ENCODE results near the gene ARMC8.

Gene ARMC8

DNA sequence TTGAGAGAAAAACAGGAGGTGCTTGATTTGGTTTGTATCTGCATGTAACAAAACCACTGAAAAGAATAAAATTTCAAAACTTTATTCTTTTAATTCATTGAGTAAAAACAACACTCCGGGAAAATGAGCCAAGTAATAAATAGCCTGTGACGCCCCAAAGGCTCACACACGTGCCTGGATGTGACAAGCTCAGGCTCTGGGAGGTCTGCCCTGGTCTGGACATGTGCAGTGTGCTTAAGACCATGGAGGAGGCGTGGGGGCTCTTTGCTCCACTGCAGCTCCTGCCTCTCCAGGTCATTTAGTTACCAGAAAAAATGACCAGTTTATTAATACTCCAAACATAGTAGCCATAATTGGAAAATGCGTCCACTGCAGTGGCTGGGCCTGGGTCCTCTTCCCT, 151.1 kb downstream of the ARMC8 start:
- TF ChIP-seq, protein P1, sequence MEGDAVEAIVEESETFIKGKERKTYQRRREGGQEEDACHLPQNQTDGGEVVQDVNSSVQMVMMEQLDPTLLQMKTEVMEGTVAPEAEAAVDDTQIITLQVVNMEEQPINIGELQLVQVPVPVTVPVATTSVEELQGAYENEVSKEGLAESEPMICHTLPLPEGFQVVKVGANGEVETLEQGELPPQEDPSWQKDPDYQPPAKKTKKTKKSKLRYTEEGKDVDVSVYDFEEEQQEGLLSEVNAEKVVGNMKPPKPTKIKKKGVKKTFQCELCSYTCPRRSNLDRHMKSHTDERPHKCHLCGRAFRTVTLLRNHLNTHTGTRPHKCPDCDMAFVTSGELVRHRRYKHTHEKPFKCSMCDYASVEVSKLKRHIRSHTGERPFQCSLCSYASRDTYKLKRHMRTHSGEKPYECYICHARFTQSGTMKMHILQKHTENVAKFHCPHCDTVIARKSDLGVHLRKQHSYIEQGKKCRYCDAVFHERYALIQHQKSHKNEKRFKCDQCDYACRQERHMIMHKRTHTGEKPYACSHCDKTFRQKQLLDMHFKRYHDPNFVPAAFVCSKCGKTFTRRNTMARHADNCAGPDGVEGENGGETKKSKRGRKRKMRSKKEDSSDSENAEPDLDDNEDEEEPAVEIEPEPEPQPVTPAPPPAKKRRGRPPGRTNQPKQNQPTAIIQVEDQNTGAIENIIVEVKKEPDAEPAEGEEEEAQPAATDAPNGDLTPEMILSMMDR (IDR thresholded peaks at IDR 0.05): no peak
- DNase-seq (ENCODE audit: low spot score): no peak
- Histone ChIP-seq H3K4me3 (no peak overlapping the region), H3K27ac (no peak overlapping the region)

DNA sequence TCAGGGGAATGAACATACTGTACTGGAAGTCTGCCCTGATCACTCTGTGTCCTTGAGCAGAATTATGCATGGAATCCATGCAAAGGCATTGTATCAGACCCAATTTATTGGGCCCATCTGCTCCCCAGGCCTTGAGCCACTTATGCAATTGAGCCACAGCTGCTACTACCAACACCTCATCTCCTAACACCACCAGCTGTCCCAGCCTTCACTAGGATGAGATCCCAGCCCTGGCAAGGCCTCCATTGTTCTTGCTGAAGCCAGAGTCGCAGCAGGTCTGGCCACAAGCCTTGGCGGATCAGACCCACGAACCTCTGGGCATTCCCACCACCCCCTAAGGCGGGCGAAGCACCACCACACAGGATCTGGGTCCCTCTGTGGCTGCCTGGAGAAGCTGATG, 151.7 kb downstream of the ARMC8 start:
- no peak overlapping the region for H3K27ac ChIP-seq
- no peak for DNase-seq (ENCODE audit: low spot score)
- TF ChIP-seq, protein P1 (IDR thresholded peaks at IDR 0.05): no peak

DNA sequence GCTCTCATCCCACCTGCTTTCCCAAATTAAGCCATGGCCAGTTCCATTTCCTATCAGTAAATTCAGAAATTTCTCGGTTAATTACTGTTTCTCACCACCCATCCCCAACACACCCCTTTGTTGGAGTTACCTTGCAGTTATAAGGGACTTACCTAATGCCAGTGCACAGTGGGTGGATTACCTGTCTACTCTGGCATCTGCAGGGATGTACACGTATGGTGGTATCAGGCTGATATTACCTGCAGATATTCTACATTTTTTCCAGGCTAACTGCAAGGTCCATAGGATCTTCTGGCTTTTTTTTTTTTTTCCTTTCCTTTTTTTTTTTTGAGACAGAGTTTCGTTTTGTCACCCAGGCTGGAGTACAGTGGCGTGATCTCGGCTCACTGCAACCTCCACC, 153.4 kb downstream of the ARMC8 start:
- Histone ChIP-seq H3K27ac (no peak overlapping the region), H3K4me3 (no peak overlapping the region)
- no peak for DNase-seq (ENCODE audit: low spot score)
- TF ChIP-seq, protein P1 (IDR thresholded peaks at IDR 0.05): no peak

More for the DNA sequence above, 151.7 kb downstream of the ARMC8 start:
- no peak overlapping the region for H3K4me3 ChIP-seq

DNA sequence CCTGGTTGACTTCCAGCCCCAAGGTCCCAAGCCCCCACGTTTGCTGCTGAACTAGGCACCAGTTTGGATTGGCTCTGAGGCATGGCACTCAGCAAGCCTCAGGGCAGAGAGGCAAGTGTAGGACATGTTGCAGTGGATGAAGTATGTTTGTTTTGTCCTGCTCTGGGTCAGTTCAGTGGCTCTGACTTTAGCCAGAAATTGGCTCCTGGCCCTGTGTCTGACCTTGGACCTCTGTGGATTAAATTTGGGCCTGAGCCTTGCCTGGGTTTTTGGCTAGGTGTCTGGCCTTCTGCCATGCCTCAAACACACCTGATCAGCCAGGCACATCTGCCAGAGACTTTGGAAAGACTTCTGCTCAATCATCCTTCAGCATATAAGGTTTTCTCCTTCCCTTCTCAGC, 157.7 kb downstream of the ARMC8 start:
- TF ChIP-seq, protein P1 (IDR thresholded peaks at IDR 0.05): no peak
- DNase-seq (ENCODE audit: low spot score): no peak
- no peak overlapping the region for H3K4me3 ChIP-seq
- H3K27ac ChIP-seq: no peak overlapping the region

Measured in coronary artery (tissue), 2 donors.